Measurements from ENCODE around the gene URGCP. TPM values are rescaled to one million over a fixed set of nuclear protein-coding genes. Genes with fewer than 3 reads are reported as not detected.
"Not testable (repeated sequence)": the region's sequence is repeated elsewhere in the genome, so short reads cannot be mapped to it uniquely, and the experiment has no call there.

The URGCP gene
- polyA plus RNA-seq, 10 donors: 15.7 to 22.7 (median 20.4) TPM

DNA sequence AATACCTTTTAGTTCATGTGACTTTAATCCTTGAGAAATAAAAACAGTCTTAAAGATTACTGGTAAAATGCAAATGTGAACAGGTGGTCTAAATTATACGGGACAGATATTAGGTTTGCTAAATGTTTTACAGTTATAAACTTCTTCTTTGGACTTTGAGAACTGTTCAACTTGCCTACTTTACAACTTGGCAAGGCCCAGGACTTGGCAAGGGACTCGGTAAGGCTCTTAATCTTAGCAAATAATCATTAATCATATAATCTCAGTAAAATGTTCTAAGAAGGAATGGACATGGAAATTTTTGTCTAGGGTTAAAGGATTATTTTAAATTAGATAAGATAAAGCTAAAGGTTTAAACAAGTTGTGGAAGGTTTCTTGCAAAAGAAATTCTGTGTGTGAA is 15.0 kb upstream of the URGCP start:
- no peak for DNase-seq

DNA sequence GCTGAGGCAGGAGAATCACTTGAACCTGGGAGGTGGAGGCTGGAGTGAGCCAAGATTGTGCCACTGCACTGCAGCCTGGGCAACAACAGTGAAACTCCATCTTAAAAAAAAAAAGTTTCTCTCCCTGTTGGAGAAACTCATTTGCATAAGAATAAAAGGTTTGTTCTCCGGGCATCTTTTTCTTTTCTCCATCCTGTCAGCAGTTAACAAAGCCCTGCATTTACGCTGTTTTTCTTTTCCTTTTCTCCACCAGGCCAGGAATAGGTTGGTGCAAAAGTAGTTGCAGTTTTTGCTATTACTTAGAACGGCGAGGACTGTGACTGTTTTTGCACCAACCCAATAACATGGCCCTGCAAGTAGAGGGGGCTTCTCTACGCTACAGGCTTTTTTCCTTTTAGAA is 9.5 kb upstream of the URGCP start:
- DNase-seq: no peak

DNA sequence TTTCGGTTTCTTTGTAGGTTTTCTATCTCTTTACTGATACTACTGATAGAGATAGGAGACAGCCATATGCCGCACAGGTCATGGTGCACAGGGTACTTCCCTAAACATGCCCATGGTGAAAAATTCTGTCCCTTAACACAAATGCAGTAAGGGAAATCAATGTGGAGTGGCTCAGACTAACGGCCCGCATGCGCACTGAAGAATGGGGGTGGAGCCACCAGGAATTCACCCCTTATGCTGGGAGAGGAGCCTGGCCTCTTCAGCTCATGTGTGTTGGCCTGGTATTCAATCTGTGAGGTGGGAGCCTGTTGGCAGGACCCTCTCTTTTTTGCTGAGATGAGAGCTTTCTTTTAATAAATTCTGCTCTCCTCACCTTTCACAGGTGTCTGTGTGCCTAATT is 8.4 kb upstream of the URGCP start:
- no peak for DNase-seq

DNA sequence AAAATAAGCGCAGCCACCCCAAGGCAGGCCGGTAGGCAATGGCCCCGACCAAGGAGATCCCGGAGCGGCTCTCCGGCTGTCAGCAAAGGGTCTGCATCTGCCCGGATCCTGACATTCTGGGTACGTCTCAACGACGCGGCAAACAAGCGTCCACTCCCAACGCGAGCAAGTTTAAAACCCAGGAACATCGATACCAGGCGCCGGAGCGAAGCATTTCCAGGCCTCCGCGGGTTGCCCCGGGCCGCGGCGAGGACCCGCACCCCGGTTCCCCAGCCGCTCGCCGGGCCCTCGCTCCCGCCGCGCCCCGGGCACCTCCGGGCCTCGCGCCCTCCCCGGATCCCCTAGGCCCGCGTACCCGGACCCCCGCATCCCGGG is 453 bp downstream of the URGCP start:
- DNase-seq: peak; percentile 16 to 78 (median 47)

DNA sequence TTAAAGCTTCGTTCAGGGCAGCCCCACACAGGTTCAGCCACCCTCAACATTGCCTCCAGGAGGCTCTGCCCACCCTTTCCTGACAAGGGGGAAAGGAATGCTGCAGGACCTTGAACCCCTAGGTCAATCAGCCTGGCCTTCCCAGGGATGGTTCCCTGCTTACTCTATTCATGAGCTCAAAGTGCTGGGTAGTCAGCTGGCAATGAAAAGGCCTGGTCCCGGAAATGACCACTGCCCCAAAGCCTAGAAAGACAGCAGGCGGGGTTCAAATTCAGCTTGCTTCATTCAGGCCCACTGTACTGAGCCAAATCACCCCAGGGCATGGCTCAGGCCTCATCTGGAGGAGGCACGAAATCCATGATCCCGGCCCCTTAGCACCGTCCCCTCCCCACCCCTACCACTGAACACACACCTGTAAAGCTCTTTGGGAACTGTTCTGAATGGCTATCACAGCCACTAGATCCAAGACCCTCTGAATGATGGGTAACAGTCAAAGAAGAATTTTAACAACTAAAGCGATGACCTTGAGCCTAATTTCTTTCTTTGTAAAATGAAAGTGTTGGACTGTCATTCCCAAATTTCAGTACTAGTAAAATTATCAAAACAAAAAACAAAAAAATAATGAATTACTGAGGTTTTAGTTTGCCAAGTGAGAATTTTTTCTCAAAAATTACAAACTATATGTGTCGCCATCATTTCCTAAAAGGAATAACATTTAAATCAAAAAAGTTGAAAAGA is 1.0 kb downstream of the URGCP start:
- DNase-seq: peak in 1 of 3 donors; percentile 26

DNA sequence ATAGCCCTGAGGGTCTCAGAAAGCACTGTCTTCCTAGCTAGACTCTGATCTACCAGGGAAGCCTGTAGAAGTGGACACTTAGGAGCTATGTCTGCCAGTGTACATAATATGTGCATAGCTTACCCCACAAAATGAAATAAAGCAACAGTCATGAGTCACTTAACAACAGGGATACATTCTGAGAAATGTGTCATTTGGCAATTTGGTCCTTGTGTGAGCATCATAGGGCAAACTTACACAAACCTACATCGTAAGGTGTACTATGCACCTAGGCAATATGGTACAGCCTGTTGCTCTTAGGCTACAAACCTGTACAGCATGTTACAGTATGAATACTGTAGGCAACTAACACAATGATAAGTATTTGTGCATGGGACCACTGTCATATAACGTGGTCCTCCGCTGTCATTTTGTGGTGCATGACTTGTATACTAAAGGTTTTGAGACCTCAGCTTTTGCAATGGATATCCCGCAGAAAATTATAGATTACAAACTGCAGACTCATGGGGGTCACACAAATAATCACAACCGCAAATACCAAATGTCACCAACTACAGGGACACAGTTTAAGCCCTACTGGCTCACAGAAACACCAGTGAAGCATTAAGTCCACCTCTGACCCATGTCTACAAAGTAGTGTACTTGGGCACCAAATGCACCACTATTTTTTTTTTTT is 1.7 kb downstream of the URGCP start:
- no peak for DNase-seq

DNA sequence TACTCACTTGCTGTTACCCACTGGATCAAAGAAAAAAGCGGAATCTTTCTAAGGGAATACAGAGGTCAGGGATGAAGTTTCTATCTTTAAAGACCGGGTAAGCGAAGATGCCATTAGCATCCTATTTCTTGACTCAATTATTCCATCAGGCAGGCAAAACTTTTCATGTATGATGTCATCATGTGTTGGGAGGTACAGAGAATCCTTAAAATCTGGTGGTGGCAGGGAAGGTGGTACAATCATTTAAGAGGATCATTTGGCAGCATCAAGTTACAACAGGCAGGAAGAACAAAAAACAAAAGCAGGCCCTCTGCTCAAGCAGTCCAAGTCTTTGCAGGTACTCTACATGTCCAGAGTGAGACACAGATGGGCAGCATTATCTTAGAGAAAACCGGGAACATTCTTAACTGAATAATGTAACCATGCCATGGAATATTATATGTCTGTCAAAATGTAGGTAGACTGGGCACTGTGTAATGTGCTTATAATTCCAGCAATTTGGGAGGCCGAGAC is 3.8 kb downstream of the URGCP start:
- DNase-seq: no peak

DNA sequence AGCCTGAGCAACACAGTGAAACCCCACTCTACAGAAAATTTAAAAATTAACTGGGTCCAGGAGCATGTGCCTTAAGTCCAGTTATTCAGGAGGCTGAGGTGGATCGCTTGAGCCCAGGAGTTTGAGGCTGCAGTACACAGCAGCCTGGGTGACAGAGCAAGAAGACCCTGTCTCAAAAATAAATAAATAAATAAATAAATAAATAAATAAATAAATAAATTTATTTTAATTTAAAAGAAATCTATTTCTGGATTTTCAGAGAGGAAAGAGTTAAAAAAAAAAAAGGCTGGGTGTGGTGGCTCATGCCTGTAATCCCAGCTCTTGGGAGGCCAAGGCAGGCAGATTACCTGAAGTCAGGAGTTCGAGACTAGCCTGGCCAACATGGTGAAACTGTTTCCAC is 7.8 kb downstream of the URGCP start:
- not testable (repeated sequence) for DNase-seq

DNA sequence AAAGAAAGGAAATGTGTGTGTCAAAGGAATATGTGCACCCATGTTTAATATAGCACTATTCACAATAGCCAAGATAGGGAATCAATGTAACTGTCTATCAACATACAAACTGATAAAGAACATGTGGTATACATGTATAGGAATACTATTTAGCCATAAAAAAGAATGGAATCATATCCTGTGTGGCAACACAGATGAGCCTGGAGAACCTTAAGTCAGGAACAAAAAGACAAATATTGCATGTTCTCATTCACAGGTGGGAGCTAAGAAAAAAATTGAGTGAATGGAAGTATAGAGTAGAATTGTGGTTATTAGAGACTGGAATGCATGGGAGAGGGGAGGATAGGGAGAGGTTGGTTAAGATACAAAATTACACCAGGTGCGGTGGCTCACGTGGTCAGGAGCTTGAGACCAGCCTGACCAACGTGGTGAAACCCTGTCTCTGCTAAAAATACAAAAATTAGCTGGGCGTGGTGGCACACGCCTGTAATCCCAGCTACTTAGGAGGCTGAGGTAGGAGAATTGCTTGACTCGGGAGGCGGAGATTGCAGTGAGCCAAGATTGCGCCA is 10.5 kb downstream of the URGCP start:
- DNase-seq: no peak

DNA sequence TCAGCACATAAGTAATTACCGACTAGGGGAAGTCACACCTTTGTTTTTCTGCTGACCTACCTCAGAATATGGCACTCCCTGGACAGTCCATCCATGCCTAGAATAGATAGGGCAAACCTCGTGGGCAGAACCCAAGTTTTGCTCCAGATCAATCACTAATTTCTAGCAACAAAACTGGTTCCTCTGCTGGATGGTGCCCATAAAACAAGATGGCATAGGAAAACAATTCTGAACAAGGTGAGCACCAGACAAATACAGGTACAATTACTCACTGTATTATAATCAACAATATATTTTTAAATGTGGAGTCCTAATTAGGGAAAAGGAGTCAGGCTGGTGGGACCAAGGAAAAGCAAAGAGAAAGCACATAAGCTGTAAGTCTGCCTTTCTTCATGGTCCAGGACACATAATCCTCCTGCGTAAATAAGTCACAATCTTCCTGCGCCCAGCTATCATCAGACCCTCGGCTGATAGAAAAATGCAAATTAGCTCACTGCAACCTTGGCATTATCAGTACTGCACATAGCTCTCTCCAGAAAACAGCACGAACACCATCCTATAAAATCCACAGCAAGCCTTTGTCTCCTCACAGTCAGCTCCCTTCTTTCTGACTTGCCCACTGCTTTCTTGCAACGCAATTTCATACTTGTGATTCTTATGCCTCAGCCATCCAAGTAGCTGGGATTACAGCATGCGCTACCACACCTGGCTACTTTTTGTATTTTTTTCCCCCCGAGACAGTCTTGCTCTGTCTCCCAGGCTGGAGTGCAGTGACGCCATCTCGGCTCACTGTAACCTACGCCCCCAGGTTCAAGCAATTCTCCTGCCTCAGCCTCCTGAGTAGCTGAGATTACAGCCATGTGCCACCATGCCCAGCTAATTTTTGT is 15.1 kb downstream of the URGCP start:
- no peak for DNase-seq

DNA sequence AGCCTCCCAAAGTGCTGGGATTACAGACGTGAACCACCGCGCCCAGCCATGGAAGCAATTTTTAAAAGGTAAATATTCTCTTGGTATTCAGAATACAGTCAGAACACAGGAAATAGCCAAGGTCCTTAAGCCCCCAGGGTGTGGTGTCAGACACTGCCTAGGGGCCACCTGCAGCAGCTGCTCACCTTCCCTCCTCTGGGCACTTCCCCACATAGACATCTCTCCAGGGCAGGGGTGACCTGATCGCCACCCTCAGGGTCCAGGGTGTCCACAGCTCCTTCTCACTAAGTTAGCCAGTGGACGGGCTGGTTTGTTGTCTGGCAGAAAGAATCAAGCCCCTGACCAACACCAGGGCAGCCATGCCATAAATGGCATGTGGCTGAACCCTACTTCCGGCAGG is 15.9 kb downstream of the URGCP start:
- DNase-seq: no peak

DNA sequence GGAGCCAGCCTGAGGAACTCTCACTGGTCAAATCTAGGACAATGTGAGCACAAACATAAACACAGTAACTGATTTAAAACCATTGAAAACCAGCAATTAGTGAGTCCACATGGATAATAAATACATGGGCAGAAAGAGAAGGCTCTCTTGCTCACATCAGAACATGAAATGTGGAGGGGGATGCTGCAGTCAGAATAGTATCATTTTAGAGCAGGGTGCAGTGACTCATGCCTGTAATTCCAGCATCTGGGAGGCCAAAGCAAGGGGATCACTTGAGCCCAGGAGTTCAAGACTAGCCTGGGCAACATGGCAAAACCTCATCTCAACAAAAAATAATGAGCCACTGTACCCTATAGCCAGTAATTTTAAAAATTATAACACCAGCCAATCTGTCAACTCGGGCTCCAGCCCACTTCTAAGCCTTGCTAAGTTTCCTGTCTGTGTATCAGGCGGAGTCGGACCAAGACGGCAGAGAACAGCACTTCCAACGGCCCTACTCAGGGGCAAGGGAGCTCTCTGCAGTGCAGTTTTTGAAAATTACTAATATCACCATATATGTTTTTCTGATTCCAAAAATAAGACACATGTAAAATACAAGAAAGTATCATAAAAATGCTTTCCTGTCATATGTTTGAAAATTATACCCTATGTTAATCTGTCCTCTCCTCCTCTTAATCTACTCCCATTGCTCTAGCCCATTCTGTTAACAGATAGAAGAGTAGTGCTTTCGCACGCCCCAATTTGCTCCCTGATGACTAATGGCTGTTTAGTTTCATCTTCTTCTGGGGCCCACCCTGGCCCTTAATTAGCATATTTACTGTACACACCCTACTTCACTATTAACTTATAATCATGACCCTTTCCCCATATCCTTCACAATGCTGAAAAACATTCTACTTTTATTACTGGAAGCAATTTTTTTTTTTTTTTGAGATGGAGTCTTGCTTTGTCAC is 17.1 kb downstream of the URGCP start:
- DNase-seq: no peak

DNA sequence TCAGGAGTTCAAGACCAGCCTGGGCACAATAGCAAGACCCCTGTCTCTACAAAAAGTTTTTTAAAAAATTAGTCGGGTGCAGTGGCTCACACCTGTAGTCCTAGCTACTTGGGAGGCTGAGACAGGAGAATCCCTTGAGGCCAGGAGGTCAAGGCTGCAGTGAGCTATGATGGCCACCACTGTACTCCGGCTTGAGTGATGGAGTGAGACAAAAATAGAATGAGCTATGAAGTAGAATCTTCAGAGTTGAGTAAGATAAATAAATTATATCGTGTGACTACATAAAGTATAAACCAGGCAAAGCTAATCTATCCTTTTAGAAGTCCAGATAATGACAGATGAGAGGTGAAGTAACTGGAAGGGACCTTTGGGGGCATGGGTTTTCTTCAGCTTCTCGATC is 21.8 kb downstream of the URGCP start:
- no peak for DNase-seq

DNA sequence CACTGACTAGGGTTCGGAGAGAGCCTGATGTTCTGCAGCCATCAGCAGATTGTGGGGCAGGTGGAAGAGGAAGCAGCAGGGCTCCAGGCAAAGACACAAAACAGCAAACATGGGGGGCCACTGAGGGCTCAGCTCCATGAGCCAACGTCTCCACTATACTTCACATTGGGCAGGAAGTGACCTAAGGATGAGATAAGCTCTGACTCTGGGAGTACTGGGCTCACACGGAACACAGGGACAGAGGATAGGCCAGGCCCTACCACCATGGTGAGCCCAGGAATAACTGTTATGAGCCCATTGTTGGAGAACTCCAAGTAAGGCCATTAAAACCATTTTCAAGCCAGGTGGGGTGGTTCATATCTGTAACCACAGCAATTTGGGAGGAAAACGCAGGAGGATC is 22.2 kb downstream of the URGCP start:
- no peak for DNase-seq

DNA sequence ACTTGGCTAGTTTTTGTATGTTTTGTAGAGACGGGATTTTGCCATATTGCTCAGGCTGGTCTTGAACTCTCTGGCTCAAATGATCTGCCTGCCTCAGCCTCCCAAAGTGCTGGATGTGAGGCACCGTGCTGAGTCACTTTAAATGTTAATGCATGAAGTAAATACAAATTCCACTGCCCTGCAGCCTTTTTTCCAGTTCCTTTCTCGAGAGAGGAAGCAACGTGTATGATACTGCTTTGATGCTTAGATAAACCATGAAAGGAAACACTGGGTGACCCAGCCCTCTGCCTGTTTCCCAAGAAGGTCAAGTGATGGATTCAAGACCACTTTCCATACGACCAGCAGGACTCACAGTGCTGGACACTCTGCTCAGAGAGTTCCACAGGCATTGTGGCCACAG is 25.8 kb downstream of the URGCP start:
- DNase-seq: no peak

DNA sequence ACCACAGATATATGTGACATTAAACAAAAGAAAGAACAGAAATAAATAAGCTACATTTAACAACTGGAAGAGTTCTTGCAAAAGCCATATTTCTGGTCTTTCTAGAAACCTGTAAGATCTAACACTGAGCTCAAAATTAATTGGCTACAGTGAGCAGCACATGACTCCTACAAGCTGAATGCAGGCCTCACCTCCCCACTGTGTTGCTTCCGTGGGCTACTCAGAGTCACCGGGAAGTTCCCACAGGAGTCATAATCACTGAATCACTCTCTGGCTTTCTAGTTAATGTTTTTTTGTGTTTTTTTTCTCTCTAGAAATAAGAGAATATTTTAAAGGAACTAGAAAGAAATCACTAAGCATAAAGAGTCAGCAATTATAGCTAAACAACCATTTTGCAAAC is 26.9 kb downstream of the URGCP start:
- no peak for DNase-seq

DNA sequence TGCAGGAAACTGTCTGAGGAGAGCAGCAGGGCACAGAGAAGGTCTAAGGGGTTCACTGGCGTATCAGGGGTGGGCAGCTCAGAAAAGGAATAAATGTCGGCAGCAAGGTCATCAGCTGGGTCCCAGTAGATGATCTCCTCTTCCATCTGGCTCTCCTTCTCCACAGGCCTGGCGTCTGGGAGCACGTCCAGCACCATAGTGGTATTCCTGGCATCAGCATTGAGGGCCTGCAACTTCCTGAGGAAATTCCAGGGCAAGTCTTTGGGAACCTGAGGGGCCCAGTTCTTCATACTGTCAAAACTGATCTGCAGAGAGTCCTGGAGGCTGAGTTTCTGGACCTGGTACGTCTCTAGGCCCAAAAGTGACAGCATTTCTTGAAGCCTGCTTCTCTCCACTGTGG is 27.5 kb downstream of the URGCP start:
- no peak for DNase-seq

DNA sequence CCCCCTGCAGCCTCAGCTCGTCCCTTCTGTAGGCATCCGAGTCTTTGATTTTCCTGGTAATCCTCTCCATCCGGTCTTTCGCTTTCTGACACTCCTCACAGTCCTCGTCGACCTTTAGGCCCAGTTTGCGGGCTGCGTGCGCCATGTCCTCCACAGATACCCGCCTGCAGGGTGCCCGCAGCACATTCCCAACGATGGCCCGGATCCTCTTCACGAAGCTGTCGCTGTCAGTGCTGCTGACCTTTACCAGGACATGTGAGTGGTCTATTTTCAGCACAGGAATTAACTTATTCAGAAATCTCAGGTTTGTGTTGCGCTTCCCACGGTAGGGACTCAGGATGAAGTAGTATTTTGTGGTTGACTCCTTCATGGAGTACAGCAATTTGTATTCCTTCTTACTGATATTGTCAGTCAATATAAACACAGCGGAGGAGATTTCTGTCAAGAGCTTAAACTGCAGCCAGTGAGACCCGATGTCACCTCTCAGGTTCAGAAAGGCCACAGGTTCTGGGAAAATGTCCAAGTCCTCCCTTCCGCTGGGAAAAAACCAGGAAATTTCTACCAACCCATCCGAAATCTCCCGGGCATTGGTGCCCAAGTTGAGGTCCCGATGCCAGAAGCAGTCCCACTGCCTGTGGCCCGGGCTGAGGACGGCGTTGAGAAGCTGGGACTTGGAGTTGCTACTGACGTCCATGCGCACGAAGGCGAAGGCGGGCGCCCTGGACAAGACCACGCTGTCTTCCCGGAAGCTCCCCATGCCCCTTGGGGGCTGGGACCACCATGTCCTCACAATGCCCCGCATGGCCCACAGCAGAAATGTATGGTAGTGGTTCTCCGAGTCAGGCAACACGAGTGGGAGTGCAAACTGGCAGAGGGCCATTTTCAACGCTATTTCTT is 28.2 kb downstream of the URGCP start:
- no peak for DNase-seq

DNA sequence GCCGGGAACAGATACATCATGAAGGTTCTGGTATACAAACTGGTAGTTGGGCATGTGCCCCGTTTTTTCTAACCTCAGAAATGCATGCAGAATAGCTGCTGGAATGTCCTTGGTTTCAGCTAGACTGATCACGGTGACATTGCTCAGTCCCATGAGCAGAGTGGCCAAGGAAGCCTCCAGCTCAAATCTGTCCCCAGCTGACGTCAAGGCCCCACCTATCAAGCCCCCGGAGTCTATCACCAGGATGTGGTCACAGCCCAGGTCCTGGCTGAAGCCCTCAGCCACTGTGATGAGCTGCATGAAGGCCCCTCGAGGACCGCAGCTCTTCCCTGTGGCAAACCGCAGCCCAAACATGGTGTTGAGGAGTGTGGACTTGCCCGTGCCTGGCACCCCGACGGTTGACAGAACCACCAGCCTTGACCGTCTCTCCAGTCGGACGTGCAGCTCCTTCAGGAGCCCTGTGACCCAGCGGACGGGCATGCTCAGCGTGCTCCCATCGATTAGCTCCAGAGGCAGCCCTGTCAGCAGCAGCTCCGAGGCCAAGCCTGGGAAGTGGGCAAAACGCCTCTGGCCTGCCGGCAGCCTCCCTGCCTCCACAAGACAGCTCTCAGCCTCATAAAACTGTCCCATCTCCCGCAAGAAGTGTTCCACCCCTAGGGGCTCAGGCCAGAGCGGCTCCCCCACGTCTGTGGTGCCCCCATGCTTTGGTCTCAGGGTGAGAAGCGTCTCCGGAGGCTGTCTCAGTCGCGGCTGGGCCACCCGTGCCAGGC is 29.2 kb downstream of the URGCP start:
- no peak for DNase-seq
